Stomach (tissue), 9 donors: ENCODE data around the gene IRF2. TPM values are rescaled to one million over a fixed set of nuclear protein-coding genes. Genes with fewer than 3 reads are reported as not detected.

Experiments
- DNase-seq, 2 donors: peaks; one replicate each; pipeline versions ENCODE4 v3.0.0 to v3.0.0-alpha.2; 2013 to 2019
- H3K27ac ChIP-seq, 5 donors: fragments of 200-600 bp in 4 of 5; sonication (generic) in 4 of 5; one replicate each; pipeline ENCODE4 v1.5.1; 2013 to 2019; ENCODE audit warnings: mild to moderate bottlenecking in 1 of 5, moderate library complexity in 1 of 5
- H3K27me3 ChIP-seq, 3 donors: fragments of 200-600 bp; sonication (generic); one replicate each; pipeline ENCODE4 v1.5.1; 2017 to 2019; ENCODE audit warnings: mixed run types in 1 of 3
- H3K36me3 ChIP-seq, 4 donors: fragments of 200-600 bp; sonication (generic); 1 replicate in 3 of 4; 2 replicates in 1 of 4; pipeline ENCODE4 v1.5.1; 2016 to 2019
- H3K4me1 ChIP-seq, 4 donors: fragments of 200-600 bp; sonication (generic); one replicate each; pipeline ENCODE4 v1.5.1; 2016 to 2019
- H3K4me3 ChIP-seq, 4 donors: fragments of 200-600 bp; sonication (generic) in 3 of 4; one replicate each; pipeline ENCODE4 v1.5.1; 2016 to 2019; ENCODE audit warnings: mild to moderate bottlenecking in 1 of 4
- H3K9me3 ChIP-seq, 4 donors: fragments of 200-600 bp; sonication (generic); one replicate each; pipeline ENCODE4 v1.5.1; 2016 to 2019
- CTCF ChIP-seq, 7 experiments: fragments of 450-650 bp in 4 of 7; fragments of 200-600 bp in 3 of 7; sonication (generic) in 3 of 7; IDR thresholded peaks; one replicate each; pipeline ENCODE4 v1.5.1; 2016 to 2019; ENCODE audit warnings: antibody characterized with exemption in 7 of 7, control low read depth in 2 of 7, mild to moderate bottlenecking in 1 of 7
- EP300 ChIP-seq: sonication (generic); formaldehyde crosslinking; IDR thresholded peaks from one replicate; pipeline ENCODE4 v1.6.1; 2017; ENCODE audit warnings: antibody characterized with exemption
- POLR2A ChIP-seq, 4 donors: fragments of 450-650 bp; IDR thresholded peaks; one replicate each; pipeline ENCODE4 v1.6.1; 2016; ENCODE audit warnings: antibody characterized with exemption in 4 of 4, control low read depth in 2 of 4, mild to moderate bottlenecking in 1 of 4, moderate library complexity in 1 of 4
- POLR2AphosphoS5 ChIP-seq, 3 donors: sonication (generic); formaldehyde crosslinking; IDR thresholded peaks; one replicate each; pipeline ENCODE4 v1.6.1; 2016; ENCODE audit warnings: antibody characterized with exemption in 3 of 3
- WGBS, 5 donors: extraction: QIAGEN DNeasy Blood & Tissue Kit in 3 of 5; methylation state at CpG; one replicate each; pipeline versions ENCODE4 v1.1.5 to v1.1.7; 2013 to 2018; 5-methylcytosine and 5-hydroxymethylcytosine counted together
- intact Hi-C: fragments of 100-400 bp; cut with DNase I; formaldehyde crosslinking; loops from one replicate; pipeline ENCODE4 v1.15.1; 2023; ENCODE audit warnings: low total_unique reads
- polyA plus RNA-seq, 3 donors: library from polyadenylated mRNA; stranded (reverse); fragments of 200-250 nt; gene quantifications; one replicate each; pipeline ENCODE4 v1.2.3, GENCODE V29; 2013
- total RNA-seq, 5 donors: library from RNA; depleted of rRNA; stranded (reverse); fragments of >200 nt; gene quantifications; one replicate each; pipeline versions ENCODE4 v1.1.0 to v1.2.3, GENCODE V29; 2014 to 2016
- donor health status: healthy with polysubstance abuse.
- donor health status: Bipolar disorder and iron deficiency.
- donor health status: healthy.

IRF2 gene
- total and polyA plus RNA-seq, 8 donors, result 5.5 to 253 (median 29.0) TPM

GRCh38 chr4:184350964-184351363 lies 123.4 kb downstream of the IRF2 start:
- Histone ChIP-seq H3K27ac (peak overlapping the region in 1 of 5 donors; percentile 88), H3K4me1 (peaks cover 31 to 64% (median 51%) of the 10 kb centered on the region in 4 donors), H3K27me3 (no peaks in the 10 kb centered on the region), H3K36me3 (no peaks in the 10 kb centered on the region), H3K9me3 (no peaks in the 10 kb centered on the region), H3K4me3 (no peak overlapping the region)
- WGBS, 5 donors, result 96 to 98% (median 97%) methylated on average over 5 of the region's 5 CpGs
- TF ChIP-seq CTCF (IDR thresholded peaks at IDR 0.05) (no peak), POLR2AphosphoS5 (IDR thresholded peaks at IDR 0.05) (no peak), POLR2A (IDR thresholded peaks at IDR 0.05) (no peak), EP300 (no peak)
- no peak for DNase-seq
- intact Hi-C loops, result no loop called here

- Histone ChIP-seq H3K36me3 (no peaks in the 10 kb centered on the region), H3K27ac (peak overlapping the region; percentile 74 to 97 (median 88)), H3K9me3 (no peaks in the 10 kb centered on the region), H3K4me1 (peaks cover 34 to 64% (median 49%) of the 10 kb centered on the region in 4 donors), H3K27me3 (no peaks in the 10 kb centered on the region), H3K4me3 (no peak overlapping the region)
- intact Hi-C loops, result no loop called here
- TF ChIP-seq POLR2A (IDR thresholded peaks at IDR 0.05), result no peak
- TF ChIP-seq CTCF (IDR thresholded peaks at IDR 0.05), result no peak
- TF ChIP-seq EP300, result no peak
- TF ChIP-seq POLR2AphosphoS5 (IDR thresholded peaks at IDR 0.05), result no peak
- 91 to 94% (median 93%) methylated on average over 8 to 9 of the region's 9 CpGs for WGBS, 5 donors
- DNase-seq, result no peak
Measured at GRCh38 chr4:184350213-184350817, 124.0 kb downstream of the IRF2 start.

GRCh38 chr4:184349283-184350039 lies 124.9 kb downstream of the IRF2 start:
- DNase-seq, result peak in 1 of 2 donors; percentile 63
- H3K9me3 ChIP-seq, result no peaks in the 10 kb centered on the region
- intact Hi-C loops, result no loop called here
- H3K36me3 ChIP-seq, result no peaks in the 10 kb centered on the region
- TF ChIP-seq CTCF (IDR thresholded peaks at IDR 0.05) (no peak), EP300 (no peak), POLR2AphosphoS5 (IDR thresholded peaks at IDR 0.05) (peak in 1 of 3 donors; percentile 39), POLR2A (IDR thresholded peaks at IDR 0.05) (no peak)
- peak overlapping the region; percentile 87 to 98 (median 97) for H3K27ac ChIP-seq
- H3K4me3 ChIP-seq, result no peak overlapping the region
- no peaks in the 10 kb centered on the region for H3K27me3 ChIP-seq
- peaks cover 29 to 64% (median 46%) of the 10 kb centered on the region in 4 donors for H3K4me1 ChIP-seq
- 52 to 66% (median 63%) methylated on average over 11 of the region's 11 CpGs for WGBS, 5 donors

- Histone ChIP-seq H3K36me3 (no peaks in the 10 kb centered on the region), H3K9me3 (no peaks in the 10 kb centered on the region), H3K4me1 (peaks cover 29 to 71% (median 48%) of the 10 kb centered on the region in 4 donors), H3K4me3 (no peak overlapping the region), H3K27me3 (no peaks in the 10 kb centered on the region), H3K27ac (peak overlapping the region; percentile 87 to 98 (median 97))
- TF ChIP-seq POLR2A (IDR thresholded peaks at IDR 0.05) (peak in 2 of 4 donors; percentile 7 to 54), EP300 (no peak), POLR2AphosphoS5 (IDR thresholded peaks at IDR 0.05) (peak in 2 of 3 donors; percentile 95 to 96), CTCF (IDR thresholded peaks at IDR 0.05) (no peak)
- peak; percentile 87 to 93 for DNase-seq
- intact Hi-C loops, result no loop called here
- WGBS, 5 donors, result 19 to 38% (median 24%) methylated on average over 15 of the region's 15 CpGs
Measured at GRCh38 chr4:184348311-184349233, 125.8 kb downstream of the IRF2 start.
